ENCODE measurements around the gene CCDC33.

Gene CCDC33

GRCh38 chr15:74367296-74367854 is 131.2 kb downstream of the CCDC33 start, which contains the start of gene CYP11A1:
CYP11A1 (minus strand) TSS chr15:74367646; CDS start chr15:74367585, 61 bp downstream.
- H3K27ac ChIP-seq (ENCODE audit: low read depth, low read length, severe bottlenecking): no peak within 1 kb of the TSS
- no peaks in the 10 kb centered on the region for H3K9me3 ChIP-seq (ENCODE audit: control insufficient read depth, low read length)
- WGBS, 2 experiments (ENCODE audit: insufficient coverage in 2 of 2): 90 to 96% methylated on average over 10 to 12 of the region's 12 CpGs
- no peaks in the 10 kb centered on the region for H3K36me3 ChIP-seq (ENCODE audit: control insufficient read depth, insufficient read depth, low read length)
- no peak within 1 kb of the TSS for H3K4me3 ChIP-seq (ENCODE audit: extremely low read depth, insufficient read depth, low read length, poor library complexity, severe bottlenecking)
- H3K4me1 ChIP-seq (ENCODE audit: control insufficient read depth, insufficient read depth, low read length, poor library complexity, severe bottlenecking): peaks cover 9% of the 10 kb centered on the region

GRCh38 chr15:74368121-74368520 is 132.0 kb downstream of the CCDC33 start:
- Histone ChIP-seq H3K36me3 (ENCODE audit: control insufficient read depth, insufficient read depth, low read length) (no peaks in the 10 kb centered on the region), H3K9me3 (ENCODE audit: control insufficient read depth, low read length) (no peaks in the 10 kb centered on the region), H3K4me1 (ENCODE audit: control insufficient read depth, insufficient read depth, low read length, poor library complexity, severe bottlenecking) (peaks cover 9% of the 10 kb centered on the region), H3K4me3 (ENCODE audit: extremely low read depth, insufficient read depth, low read length, poor library complexity, severe bottlenecking) (no peak overlapping the region), H3K27ac (ENCODE audit: low read depth, low read length, severe bottlenecking) (no peak overlapping the region)
- 92 to 100% methylated on average over 3 of the region's 3 CpGs for WGBS, 2 experiments (ENCODE audit: insufficient coverage in 2 of 2)

GRCh38 chr15:74369084-74369745 is 133.1 kb downstream of the CCDC33 start:
- H3K4me3 ChIP-seq (ENCODE audit: extremely low read depth, insufficient read depth, low read length, poor library complexity, severe bottlenecking): no peak overlapping the region
- H3K9me3 ChIP-seq (ENCODE audit: control insufficient read depth, low read length): no peaks in the 10 kb centered on the region
- H3K36me3 ChIP-seq (ENCODE audit: control insufficient read depth, insufficient read depth, low read length): no peaks in the 10 kb centered on the region
- WGBS, 2 experiments (ENCODE audit: insufficient coverage in 2 of 2): 73 to 80% methylated on average over 7 to 9 of the region's 10 CpGs
- peaks cover 9% of the 10 kb centered on the region for H3K4me1 ChIP-seq (ENCODE audit: control insufficient read depth, insufficient read depth, low read length, poor library complexity, severe bottlenecking)
- H3K27ac ChIP-seq (ENCODE audit: low read depth, low read length, severe bottlenecking): no peak overlapping the region

- Histone ChIP-seq H3K27ac (ENCODE audit: low read depth, low read length, severe bottlenecking) (no peak overlapping the region), H3K36me3 (ENCODE audit: control insufficient read depth, insufficient read depth, low read length) (no peaks in the 10 kb centered on the region)
- 100% methylated on average over 1 of the region's 2 CpGs; no CpG with 5 or more reads in 1 of the 2 experiments for WGBS, 2 experiments (ENCODE audit: insufficient coverage in 2 of 2)
Measured at GRCh38 chr15:74369756-74370155, 133.6 kb downstream of the CCDC33 start.

GRCh38 chr15:74370471-74370870 is 134.3 kb downstream of the CCDC33 start:
- Histone ChIP-seq H3K9me3 (ENCODE audit: control insufficient read depth, low read length) (no peaks in the 10 kb centered on the region), H3K27ac (ENCODE audit: low read depth, low read length, severe bottlenecking) (no peak overlapping the region), H3K36me3 (ENCODE audit: control insufficient read depth, insufficient read depth, low read length) (no peaks in the 10 kb centered on the region), H3K4me1 (ENCODE audit: control insufficient read depth, insufficient read depth, low read length, poor library complexity, severe bottlenecking) (no peaks in the 10 kb centered on the region), H3K4me3 (ENCODE audit: extremely low read depth, insufficient read depth, low read length, poor library complexity, severe bottlenecking) (no peak overlapping the region)
- WGBS, 2 experiments (ENCODE audit: insufficient coverage in 2 of 2): 92 to 100% methylated on average over 1 to 4 of the region's 5 CpGs

More at GRCh38 chr15:74369756-74370155, 133.6 kb downstream of the CCDC33 start:
- Histone ChIP-seq H3K9me3 (ENCODE audit: control insufficient read depth, low read length) (no peaks in the 10 kb centered on the region), H3K4me1 (ENCODE audit: control insufficient read depth, insufficient read depth, low read length, poor library complexity, severe bottlenecking) (peaks cover 5% of the 10 kb centered on the region), H3K4me3 (ENCODE audit: extremely low read depth, insufficient read depth, low read length, poor library complexity, severe bottlenecking) (no peak overlapping the region)

- no peaks in the 10 kb centered on the region for H3K4me1 ChIP-seq (ENCODE audit: control insufficient read depth, insufficient read depth, low read length, poor library complexity, severe bottlenecking)
- no peaks in the 10 kb centered on the region for H3K36me3 ChIP-seq (ENCODE audit: control insufficient read depth, insufficient read depth, low read length)
- H3K9me3 ChIP-seq (ENCODE audit: control insufficient read depth, low read length): no peaks in the 10 kb centered on the region
- H3K27ac ChIP-seq (ENCODE audit: low read depth, low read length, severe bottlenecking): no peak overlapping the region
- 58 to 75% methylated on average over 8 to 12 of the region's 13 CpGs for WGBS, 2 experiments (ENCODE audit: insufficient coverage in 2 of 2)
- no peak overlapping the region for H3K4me3 ChIP-seq (ENCODE audit: extremely low read depth, insufficient read depth, low read length, poor library complexity, severe bottlenecking)
Measured at GRCh38 chr15:74373056-74373650, 137.0 kb downstream of the CCDC33 start.

- H3K4me1 ChIP-seq (ENCODE audit: control insufficient read depth, insufficient read depth, low read length, poor library complexity, severe bottlenecking): no peaks in the 10 kb centered on the region
- H3K4me3 ChIP-seq (ENCODE audit: extremely low read depth, insufficient read depth, low read length, poor library complexity, severe bottlenecking): peak overlapping the region; percentile 53
- no peaks in the 10 kb centered on the region for H3K9me3 ChIP-seq (ENCODE audit: control insufficient read depth, low read length)
- peak overlapping the region; percentile 59 for H3K27ac ChIP-seq (ENCODE audit: low read depth, low read length, severe bottlenecking)
- 0 to 1% methylated on average over 46 to 50 of the region's 62 CpGs for WGBS, 2 experiments (ENCODE audit: insufficient coverage in 2 of 2)
- H3K36me3 ChIP-seq (ENCODE audit: control insufficient read depth, insufficient read depth, low read length): no peaks in the 10 kb centered on the region
Measured at GRCh38 chr15:74373731-74374647, 137.9 kb downstream of the CCDC33 start.

- WGBS, 2 experiments (ENCODE audit: insufficient coverage in 2 of 2): 22 to 32% methylated on average over 9 of the region's 11 CpGs
- Histone ChIP-seq H3K9me3 (ENCODE audit: control insufficient read depth, low read length) (no peaks in the 10 kb centered on the region), H3K27ac (ENCODE audit: low read depth, low read length, severe bottlenecking) (no peak overlapping the region), H3K4me3 (ENCODE audit: extremely low read depth, insufficient read depth, low read length, poor library complexity, severe bottlenecking) (peak overlapping the region; percentile 53), H3K4me1 (ENCODE audit: control insufficient read depth, insufficient read depth, low read length, poor library complexity, severe bottlenecking) (no peaks in the 10 kb centered on the region), H3K36me3 (ENCODE audit: control insufficient read depth, insufficient read depth, low read length) (no peaks in the 10 kb centered on the region)
Measured at GRCh38 chr15:74374648-74375302, 138.6 kb downstream of the CCDC33 start.

- H3K4me3 ChIP-seq (ENCODE audit: extremely low read depth, insufficient read depth, low read length, poor library complexity, severe bottlenecking): no peak overlapping the region
- no peaks in the 10 kb centered on the region for H3K9me3 ChIP-seq (ENCODE audit: control insufficient read depth, low read length)
- 21 to 29% methylated on average over 8 to 9 of the region's 9 CpGs for WGBS, 2 experiments (ENCODE audit: insufficient coverage in 2 of 2)
- H3K36me3 ChIP-seq (ENCODE audit: control insufficient read depth, insufficient read depth, low read length): no peaks in the 10 kb centered on the region
- no peaks in the 10 kb centered on the region for H3K4me1 ChIP-seq (ENCODE audit: control insufficient read depth, insufficient read depth, low read length, poor library complexity, severe bottlenecking)
- no peak overlapping the region for H3K27ac ChIP-seq (ENCODE audit: low read depth, low read length, severe bottlenecking)
Measured at GRCh38 chr15:74375303-74375693, 139.2 kb downstream of the CCDC33 start.

- Histone ChIP-seq H3K4me3 (ENCODE audit: extremely low read depth, insufficient read depth, low read length, poor library complexity, severe bottlenecking) (no peak overlapping the region), H3K36me3 (ENCODE audit: control insufficient read depth, insufficient read depth, low read length) (no peaks in the 10 kb centered on the region), H3K27ac (ENCODE audit: low read depth, low read length, severe bottlenecking) (no peak overlapping the region), H3K9me3 (ENCODE audit: control insufficient read depth, low read length) (no peaks in the 10 kb centered on the region), H3K4me1 (ENCODE audit: control insufficient read depth, insufficient read depth, low read length, poor library complexity, severe bottlenecking) (no peaks in the 10 kb centered on the region)
- WGBS, 2 experiments (ENCODE audit: insufficient coverage in 2 of 2): 86 to 100% methylated on average over 1 of the region's 1 CpG
Measured at GRCh38 chr15:74376226-74376625, 140.1 kb downstream of the CCDC33 start.

Measured in mesodermal cell (in vitro differentiated cells).